Left ventricle myocardium inferior (tissue), 1 donor: ENCODE results near the gene HBP1. TPM values are rescaled to one million over a fixed set of nuclear protein-coding genes. Genes with fewer than 3 reads are reported as not detected.
A peak's percentile ranks its signal among the peaks of the same experiment; 100 is the strongest.

Source experiments
- DNase-seq: peaks from one replicate; pipeline ENCODE4 v3.0.0-alpha.2; 2020
- H3K27ac ChIP-seq: fragments of 200-600 bp; replicated peaks from 2 replicates; pipeline ENCODE4 v1.8.0; 2021
- H3K27me3 ChIP-seq: fragments of 200-600 bp; 2 replicates; pipeline ENCODE4 v1.8.0; 2021; ENCODE audit warnings: low read depth
- H3K36me3 ChIP-seq: fragments of 200-600 bp; 2 replicates; pipeline ENCODE4 v1.8.0; 2021
- H3K4me1 ChIP-seq: fragments of 200-600 bp; 2 replicates; pipeline ENCODE4 v1.8.0; 2021
- H3K4me3 ChIP-seq: fragments of 200-600 bp; 2 replicates; pipeline ENCODE4 v1.8.0; 2021; ENCODE audit warnings: mild to moderate bottlenecking, moderate library complexity
- H3K9me3 ChIP-seq: fragments of 200-600 bp; replicated peaks from 2 replicates; pipeline ENCODE4 v1.8.0; 2021
- CTCF ChIP-seq: fragments of 200-600 bp; IDR thresholded peaks from 2 replicates; pipeline ENCODE4 v1.8.0; 2021; ENCODE audit warnings: antibody characterized with exemption, mild to moderate bottlenecking, borderline replicate concordance
- intact Hi-C: fragments of 100-400 bp; cut with micrococcal nuclease; formaldehyde crosslinking; loops from one replicate; pipeline ENCODE4 v1.11.0; 2022
- total RNA-seq: library from RNA; stranded (reverse); fragmentation: NEBNext Ultra II Directional; extraction: Animal tissue kit (Norgen Biotek cat#: 25700); gene quantifications from one replicate; pipeline ENCODE4 v1.2.1, GENCODE V29; 2021
- donor health status: DM: no; HTN: yes; CAD: no; lungs with severe emphysema.

Gene HBP1
- total RNA-seq, 1 donor from 2014 or later, result 56.9 TPM

- no peak overlapping the region for H3K27ac ChIP-seq
- H3K27me3 ChIP-seq, result no peaks in the 10 kb centered on the region
- no peak for TF ChIP-seq CTCF
- no peak overlapping the region for H3K4me3 ChIP-seq
- H3K9me3 ChIP-seq, result no peaks in the 10 kb centered on the region
- intact Hi-C loops, result no loop called here
- no peaks in the 10 kb centered on the region for H3K36me3 ChIP-seq
- DNase-seq, result no peak
- H3K4me1 ChIP-seq, result peaks cover 10% of the 10 kb centered on the region
Observed at GRCh38 chr7:107145067-107145838, 23.6 kb upstream of the HBP1 start.

DNA sequence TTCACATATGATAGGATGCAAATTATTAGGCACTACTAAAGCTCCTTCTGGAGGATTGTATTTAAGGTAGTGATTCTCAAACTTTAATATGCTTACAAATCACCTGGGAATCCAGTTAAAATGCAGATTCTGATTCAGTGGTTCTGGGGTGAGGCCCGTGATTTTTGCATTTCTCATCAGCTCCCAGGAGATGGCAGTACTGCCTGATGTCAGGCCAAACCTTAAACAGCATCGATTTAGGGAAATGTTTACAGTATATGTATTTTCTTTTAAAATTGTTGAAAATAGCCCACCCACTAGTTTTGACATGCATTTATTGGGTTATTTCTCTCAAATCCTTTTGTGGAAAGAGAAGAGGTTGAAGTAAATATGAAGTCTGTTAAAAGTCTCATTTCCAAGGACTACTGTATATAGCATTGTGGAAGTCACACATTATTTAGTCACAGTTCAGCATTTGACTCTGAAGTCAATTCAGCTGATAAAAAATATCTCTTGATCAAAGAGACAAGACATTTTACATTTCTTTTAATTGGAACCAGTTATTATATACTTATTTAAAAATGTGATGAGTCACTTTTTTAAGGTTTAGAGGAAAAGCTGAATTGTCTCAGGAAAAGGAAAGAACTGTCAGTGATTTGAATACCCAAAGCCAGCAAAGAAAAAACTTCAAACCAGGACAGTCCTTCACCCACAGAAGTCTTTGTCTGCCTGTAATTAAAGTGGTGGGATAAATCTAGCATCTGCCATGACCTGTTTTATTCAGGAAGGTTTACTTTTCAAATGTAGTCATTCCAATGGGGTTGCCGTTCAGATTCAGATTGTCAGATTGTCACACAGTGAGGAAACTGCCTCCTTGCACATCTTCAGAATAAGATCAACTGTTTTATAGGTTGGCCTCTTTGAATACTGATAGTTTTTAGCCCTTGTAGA lies 21.1 kb upstream of the HBP1 start:
- no peaks in the 10 kb centered on the region for H3K36me3 ChIP-seq
- DNase-seq, result no peak
- H3K27me3 ChIP-seq, result no peaks in the 10 kb centered on the region
- intact Hi-C loops, result loop anchor here (2.0 kb wide), 1 partner anchor 201 kb away; no protein-coding TSS in a partner anchor
- peaks cover 10% of the 10 kb centered on the region for H3K4me1 ChIP-seq
- peak overlapping the region; percentile 13 for H3K4me3 ChIP-seq
- peak; percentile 71 for TF ChIP-seq CTCF
- H3K9me3 ChIP-seq, result no peaks in the 10 kb centered on the region
- H3K27ac ChIP-seq, result no peak overlapping the region

DNA sequence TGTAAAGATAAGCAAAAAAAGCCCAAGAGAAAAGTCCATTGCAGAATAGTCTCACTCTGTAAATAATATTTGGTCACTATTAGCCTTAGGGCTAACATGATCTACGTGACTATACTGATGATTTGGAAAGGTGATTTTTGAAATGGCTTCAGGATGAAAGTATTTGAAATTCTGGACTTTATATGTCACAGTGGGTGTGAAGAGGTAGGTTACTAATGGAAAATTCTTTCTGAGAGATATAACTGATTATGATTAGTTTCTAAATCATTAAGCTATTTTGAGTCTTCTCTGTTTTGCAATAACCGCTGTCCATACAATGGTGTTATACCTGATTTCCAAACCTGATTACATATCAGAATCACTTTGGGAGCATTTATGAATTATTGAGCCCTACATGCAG lies 20.1 kb upstream of the HBP1 start:
- H3K9me3 ChIP-seq, result no peaks in the 10 kb centered on the region
- TF ChIP-seq CTCF, result no peak

DNA sequence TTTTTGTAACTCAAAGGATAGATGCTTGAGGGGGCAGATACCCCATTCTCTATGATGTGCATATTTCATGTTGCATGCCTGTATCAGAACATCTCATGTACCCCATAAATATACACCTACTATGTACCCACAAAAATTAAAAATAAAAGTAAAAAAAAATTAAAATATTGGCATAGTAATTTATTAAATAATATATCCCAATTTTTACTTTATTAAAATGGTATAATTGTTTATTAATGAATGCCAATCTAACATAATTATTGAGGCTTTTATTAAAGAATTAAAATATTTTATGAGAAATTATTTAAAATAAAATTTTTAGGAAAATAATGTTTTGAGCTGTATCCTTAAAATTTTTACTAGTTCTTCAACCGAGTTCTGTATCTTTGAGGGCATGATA lies 18.9 kb upstream of the HBP1 start:
- DNase-seq, result no peak
- intact Hi-C loops, result loop anchor here (2.0 to 5.0 kb wide), 2 partner anchors 203 to 353 kb away; no protein-coding TSS in a partner anchor
- Histone ChIP-seq H3K9me3 (no peaks in the 10 kb centered on the region), H3K4me3 (no peak overlapping the region), H3K27ac (no peak overlapping the region), H3K4me1 (peaks cover 10% of the 10 kb centered on the region), H3K36me3 (no peaks in the 10 kb centered on the region), H3K27me3 (no peaks in the 10 kb centered on the region)
- TF ChIP-seq CTCF, result no peak

More for the DNA sequence above, 20.1 kb upstream of the HBP1 start:
- Histone ChIP-seq H3K36me3 (no peaks in the 10 kb centered on the region), H3K4me1 (peaks cover 10% of the 10 kb centered on the region), H3K27ac (no peak overlapping the region), H3K27me3 (no peaks in the 10 kb centered on the region), H3K4me3 (no peak overlapping the region)
- intact Hi-C loops, result loop anchor here (2.0 kb wide), 1 partner anchor 202 kb away; no protein-coding TSS in a partner anchor
- DNase-seq, result no peak

DNA sequence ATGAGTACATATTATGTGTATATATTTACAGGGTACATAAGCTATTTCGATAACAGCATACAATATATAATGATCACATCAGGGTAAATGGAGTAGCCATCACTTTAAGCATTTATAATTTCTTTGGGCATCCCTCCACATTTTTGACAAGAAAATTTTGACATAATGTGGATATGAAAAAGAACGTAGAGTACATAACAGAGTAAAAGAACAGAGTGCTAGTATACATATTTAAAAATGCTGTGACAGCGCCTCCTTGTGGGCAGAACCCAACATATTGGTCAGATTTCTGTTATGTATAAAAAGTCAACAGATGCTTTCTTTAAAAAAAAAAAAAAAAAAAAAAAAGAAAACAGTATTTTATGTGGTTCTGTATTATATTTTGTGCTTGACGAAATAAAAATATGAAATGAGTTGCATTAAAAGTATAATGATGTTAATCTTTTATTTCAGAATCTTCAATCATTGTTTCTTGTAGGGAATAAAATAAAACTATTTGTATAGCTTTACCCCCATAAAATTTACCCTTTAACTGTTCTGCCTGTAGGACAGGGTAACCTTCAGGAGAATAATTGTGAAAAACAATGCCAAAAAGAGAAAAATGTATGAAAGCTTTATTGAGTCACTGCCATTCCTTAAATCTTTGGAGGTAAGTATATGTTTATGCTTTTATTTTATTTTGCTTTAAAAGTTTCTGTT lies 18.3 kb upstream of the HBP1 start:
- intact Hi-C loops, result loop anchor here (5.0 kb wide), 1 partner anchor 353 kb away; no protein-coding TSS in a partner anchor
- Histone ChIP-seq H3K4me1 (peaks cover 10% of the 10 kb centered on the region), H3K4me3 (no peak overlapping the region), H3K27ac (no peak overlapping the region), H3K9me3 (no peaks in the 10 kb centered on the region), H3K36me3 (no peaks in the 10 kb centered on the region), H3K27me3 (no peaks in the 10 kb centered on the region)
- TF ChIP-seq CTCF, result peak; percentile 75
- peak; percentile 58 for DNase-seq
